HuH-7 (cell line): ENCODE data around the gene CUZD1.

Source experiments
- DNase-seq: peaks from one replicate; pipeline ENCODE4 v3.0.0; 2011; ENCODE audit warnings: low spot score

The CUZD1 gene

GRCh38 chr10:122812751-122813150 lies 32.9 kb downstream of the CUZD1 start:
- no peak for DNase-seq

GRCh38 chr10:122802282-122802681 lies 43.4 kb downstream of the CUZD1 start:
- DNase-seq, result no peak

- no peak for DNase-seq
These were observed 46.9 kb downstream of the CUZD1 start for GRCh38 chr10:122798704-122799231.

GRCh38 chr10:122796796-122797195 lies 48.9 kb downstream of the CUZD1 start:
- no peak for DNase-seq

- DNase-seq, result no peak
These were observed 49.7 kb downstream of the CUZD1 start for GRCh38 chr10:122795924-122796323.

GRCh38 chr10:122786269-122786668 lies 59.4 kb downstream of the CUZD1 start:
- DNase-seq, result peak; percentile 74

GRCh38 chr10:122782911-122783310 lies 62.7 kb downstream of the CUZD1 start:
- DNase-seq, result no peak
